Measurements from ENCODE around the gene IL16.
"Not testable (repeated sequence)": the region's sequence is repeated elsewhere in the genome, so short reads cannot be mapped to it uniquely, and the experiment has no call there.

The IL16 gene

GRCh38 chr15:81338170-81339007 lies 141.7 kb downstream of the IL16 start:
- no peak for DNase-seq (ENCODE audit: low spot score)

- no peak for DNase-seq (ENCODE audit: low spot score)
Observed at GRCh38 chr15:81339321-81339720, 142.6 kb downstream of the IL16 start.

GRCh38 chr15:81339851-81340250 lies 143.2 kb downstream of the IL16 start:
- no peak for DNase-seq (ENCODE audit: low spot score)

- DNase-seq (ENCODE audit: low spot score), result no peak
Observed at GRCh38 chr15:81341351-81341750, 144.7 kb downstream of the IL16 start.

GRCh38 chr15:81343371-81343770 lies 146.7 kb downstream of the IL16 start:
- no peak for DNase-seq (ENCODE audit: low spot score)

GRCh38 chr15:81346611-81347010 lies 149.9 kb downstream of the IL16 start:
- DNase-seq (ENCODE audit: low spot score), result no peak

GRCh38 chr15:81347910-81348309 lies 151.2 kb downstream of the IL16 start:
- no peak for DNase-seq (ENCODE audit: low spot score)

- not testable (repeated sequence) for DNase-seq (ENCODE audit: low spot score)
Observed at GRCh38 chr15:81348691-81349090, 152.0 kb downstream of the IL16 start.

GRCh38 chr15:81349271-81349670 lies 152.6 kb downstream of the IL16 start:
- no peak for DNase-seq (ENCODE audit: low spot score)

GRCh38 chr15:81351651-81352050 lies 155.0 kb downstream of the IL16 start:
- no peak for DNase-seq (ENCODE audit: low spot score)

GRCh38 chr15:81356252-81356651 lies 159.6 kb downstream of the IL16 start:
- DNase-seq (ENCODE audit: low spot score), result no peak

- no peak for DNase-seq (ENCODE audit: low spot score)
Observed at GRCh38 chr15:81357180-81357686, 160.6 kb downstream of the IL16 start.

- no peak for DNase-seq (ENCODE audit: low spot score)
Observed at GRCh38 chr15:81358248-81358647, 161.6 kb downstream of the IL16 start.

- DNase-seq (ENCODE audit: low spot score), result no peak
Observed at GRCh38 chr15:81360491-81360890, 163.8 kb downstream of the IL16 start.

- no peak for DNase-seq (ENCODE audit: low spot score)
Observed at GRCh38 chr15:81361891-81362290, 165.2 kb downstream of the IL16 start.

GRCh38 chr15:81362790-81363189 lies 166.1 kb downstream of the IL16 start:
- DNase-seq (ENCODE audit: low spot score), result no peak

- DNase-seq (ENCODE audit: low spot score), result no peak
Observed at GRCh38 chr15:81363276-81363675, 166.6 kb downstream of the IL16 start.

All from CD4-positive, alpha-beta T cell treated with Interleukin-6 at 100 ng/mL for 8 hours (primary cell).